IMR-90 (cell line): ENCODE measurements around the gene MYO9B. TPM values are rescaled to one million over a fixed set of nuclear protein-coding genes. Genes with fewer than 3 reads are reported as not detected.

Experiments
- ATAC-seq: fragments of 200-7000 bp; cut with Tn5 transposase; 2 replicates; pipeline ENCODE4 v1.9.1; 2020; ENCODE audit warnings: low read depth, mild to moderate bottlenecking, moderate library complexity
- BruUV-seq: library from RNA; stranded (reverse); fragments of 400-500 nt; replicated peaks from 2 replicates; lab custom pipeline; 2021; lab: Mats Ljungman, UMichigan
- CTCF ChIA-PET: fragments of 300-600 bp; formaldehyde crosslinking; extraction: SDS; loops from one replicate; lab custom pipeline; 2021; ENCODE audit warnings: antibody characterized with exemption; lab: Yijun Ruan, JAX
- POLR2A ChIA-PET: fragments of 300-600 bp; sonication (Branson Sonifier 250); formaldehyde crosslinking; loops from one replicate; lab custom pipeline; 2022; ENCODE audit warnings: antibody characterized with exemption; ENCODE audit not compliant: unreplicated experiment; lab: Charles Lee
- DNase-seq: peaks from one replicate; pipeline ENCODE4 v3.0.0; 2013
- H2AFZ ChIP-seq: replicated peaks from 2 replicates; pipeline ENCODE3; 2013; ENCODE audit warnings: low read length, mild to moderate bottlenecking; ENCODE audit not compliant: poor library complexity
- H2AK5ac ChIP-seq: 2 replicates; pipeline ENCODE4 v1.6.1; 2013; ENCODE audit warnings: low read depth, low read length, inconsistent platforms
- H2AK9ac ChIP-seq: replicated peaks from 2 replicates; pipeline ENCODE3; 2013; ENCODE audit warnings: mild to moderate bottlenecking, low read depth, low read length, moderate library complexity; ENCODE audit not compliant: poor library complexity
- H2BK120ac ChIP-seq: 2 replicates; pipeline ENCODE4 v1.6.1; 2013; ENCODE audit warnings: low read depth, low read length, inconsistent platforms
- H2BK15ac ChIP-seq: 3 replicates; pipeline ENCODE4 v1.6.1; 2013; ENCODE audit warnings: low read depth, low read length, inconsistent platforms
- H2BK20ac ChIP-seq: 2 replicates; pipeline ENCODE4 v1.6.1; 2013; ENCODE audit warnings: low read depth, mild to moderate bottlenecking, inconsistent platforms, low read length, moderate library complexity
- H2BK5ac ChIP-seq: 2 replicates; pipeline ENCODE4 v1.6.1; 2013; ENCODE audit warnings: mild to moderate bottlenecking, low read depth, low read length, inconsistent platforms; ENCODE audit not compliant: poor library complexity, severe bottlenecking
- H3K14ac ChIP-seq: replicated peaks from 2 replicates; pipeline ENCODE4 v1.6.1; 2013; ENCODE audit warnings: low read depth, low read length, inconsistent platforms
- H3K18ac ChIP-seq: 2 replicates; pipeline ENCODE4 v1.6.1; 2013; ENCODE audit warnings: low read depth, low read length, control low read depth
- H3K23ac ChIP-seq: 2 replicates; pipeline ENCODE4 v1.6.1; 2013; ENCODE audit warnings: low read depth, low read length, inconsistent platforms
- H3K27ac ChIP-seq: 2 replicates; pipeline ENCODE4 v1.5.1; 2013; ENCODE audit warnings: mild to moderate bottlenecking, control low read depth, low read length; ENCODE audit not compliant: insufficient read depth
- H3K27me3 ChIP-seq: 2 replicates; pipeline ENCODE4 v1.6.1; 2013; ENCODE audit warnings: low read length; ENCODE audit not compliant: control insufficient read depth, insufficient read depth
- H3K36me3 ChIP-seq: 2 replicates; pipeline ENCODE4 v1.6.1; 2013; ENCODE audit warnings: low read length, mixed read lengths; ENCODE audit not compliant: control insufficient read depth, insufficient read depth
- H3K4ac ChIP-seq: 2 replicates; pipeline ENCODE4 v1.6.1; 2013; ENCODE audit warnings: low read depth, low read length, inconsistent platforms
- H3K4me1 ChIP-seq: 2 replicates; pipeline ENCODE4 v1.6.1; 2013; ENCODE audit warnings: low read length, mixed read lengths; ENCODE audit not compliant: control insufficient read depth, insufficient read depth
- H3K4me2 ChIP-seq: 2 replicates; pipeline ENCODE4 v1.6.1; 2013; ENCODE audit warnings: low read depth, mild to moderate bottlenecking, control low read depth, low read length, moderate library complexity
- H3K4me3 ChIP-seq: 2 replicates; pipeline ENCODE4 v1.5.1; 2013; ENCODE audit warnings: low read depth, mild to moderate bottlenecking, control low read depth, low read length, moderate library complexity; ENCODE audit not compliant: insufficient read depth
- H3K56ac ChIP-seq: 2 replicates; pipeline ENCODE4 v1.6.1; 2013; ENCODE audit warnings: low read length, inconsistent platforms; ENCODE audit not compliant: insufficient read depth; ENCODE audit errors: extremely low read depth
- H3K79me1 ChIP-seq, 2 experiments: 2 replicates each; pipeline ENCODE4 v1.6.1; 2013; ENCODE audit warnings: low read length in 2 of 2, inconsistent platforms in 1 of 2, low read depth in 1 of 2
- H3K9ac ChIP-seq: 2 replicates; pipeline ENCODE4 v1.6.1; 2013; ENCODE audit warnings: low read depth, low read length, control low read depth
- H3K9me1 ChIP-seq: 2 replicates; pipeline ENCODE4 v1.6.1; 2013; ENCODE audit warnings: low read length, inconsistent platforms; ENCODE audit not compliant: insufficient read depth
- H3K9me3 ChIP-seq: 2 replicates; pipeline ENCODE4 v1.6.1; 2013; ENCODE audit warnings: low read length; ENCODE audit not compliant: control insufficient read depth, insufficient read depth
- H4K20me1 ChIP-seq: 2 replicates; pipeline ENCODE4 v1.6.1; 2013; ENCODE audit warnings: low read length, inconsistent platforms; ENCODE audit not compliant: insufficient read depth
- H4K5ac ChIP-seq: 2 replicates; pipeline ENCODE4 v1.6.1; 2013; ENCODE audit warnings: mild to moderate bottlenecking, low read depth, low read length, control low read depth
- H4K8ac ChIP-seq, 2 experiments: 2 replicates each; pipeline ENCODE4 v1.6.1; 2013; ENCODE audit warnings: low read depth in 2 of 2, low read length in 2 of 2, control low read depth in 1 of 2, inconsistent platforms in 1 of 2
- H4K91ac ChIP-seq: 2 replicates; pipeline ENCODE4 v1.6.1; 2013; ENCODE audit warnings: low read depth, low read length, inconsistent platforms; ENCODE audit not compliant: insufficient read depth
- CEBPB ChIP-seq: IDR thresholded peaks from 2 replicates; pipeline ENCODE4 v1.6.1; 2012; ENCODE audit warnings: low read depth, low read length, improper control_type of control experiment
- CHD1 ChIP-seq: IDR thresholded peaks from 2 replicates; pipeline ENCODE4 v1.6.1; 2012; ENCODE audit warnings: low read depth, low read length, improper control_type of control experiment
- MXI1 ChIP-seq: IDR thresholded peaks from 2 replicates; pipeline ENCODE4 v1.6.1; 2012; ENCODE audit warnings: low read depth, mild to moderate bottlenecking, low read length, moderate library complexity, borderline replicate concordance
- NFE2L2 ChIP-seq: fragments of 150-350 bp; IDR thresholded peaks from 2 replicates; pipeline ENCODE4 v1.6.1; 2016; ENCODE audit warnings: low read depth, mild to moderate bottlenecking, low read length
- RAD21 ChIP-seq: IDR thresholded peaks from 2 replicates; pipeline ENCODE4 v1.6.1; 2012; ENCODE audit warnings: low read length, improper control_type of control experiment
- RCOR1 ChIP-seq: IDR thresholded peaks from 2 replicates; pipeline ENCODE4 v1.6.1; 2012; ENCODE audit warnings: mild to moderate bottlenecking, low read length, improper control_type of control experiment; ENCODE audit not compliant: insufficient replicate concordance
- RFX5 ChIP-seq: IDR thresholded peaks from 2 replicates; pipeline ENCODE4 v1.8.0; 2012; ENCODE audit warnings: low read depth, mild to moderate bottlenecking, low read length, moderate library complexity
- SMC3 ChIP-seq: fragments of 150-350 bp; IDR thresholded peaks from 2 replicates; pipeline ENCODE4 v1.6.1; 2016; ENCODE audit warnings: low read depth, mild to moderate bottlenecking, antibody characterized with exemption, low read length, moderate library complexity
- WGBS, 2 experiments: methylation state at CpG; one replicate each; pipeline versions ENCODE4 v1.1.5 to v1.1.7; 2013; ENCODE audit warnings: missing lambda C conversion rate in 2 of 2; ENCODE audit not compliant: insufficient read length in 1 of 2; ENCODE audit errors: extremely low coverage in 2 of 2; 5-methylcytosine and 5-hydroxymethylcytosine counted together
- dilution Hi-C: fragments of 300-500 bp; cut with HindIII; formaldehyde crosslinking; loops from one replicate; pipeline ENCODE4 v1.14.3; 2018; ENCODE audit warnings: low sequenced_read_pairs; ENCODE audit not compliant: unreplicated experiment
- in situ Hi-C: fragments of 300-500 bp; cut with MboI; formaldehyde crosslinking; loops from 3 replicates; pipeline ENCODE4 v1.14.3; 2019; ENCODE audit warnings: low sequenced_read_pairs, inconsistent platforms, mixed read lengths
- intact Hi-C: fragments of 100-400 bp; cut with micrococcal nuclease; formaldehyde crosslinking; loops from 2 replicates; pipeline ENCODE4 v1.10.0; 2022
- polyA plus RNA-seq, 3 experiments: library from polyadenylated mRNA; depleted of rRNA; stranded (reverse); fragments of >200 nt; gene quantifications; 2 replicates each; pipeline ENCODE4 v1.2.3, GENCODE V29; 2012; ENCODE audit warnings: low replicate concordance in 1 of 3
- total RNA-seq: library from RNA; depleted of rRNA; stranded (reverse); fragments of >200 nt; gene quantifications from 2 replicates; pipeline ENCODE4 v1.2.3, GENCODE V29; 2012
- TF ChIP-seq, protein P1 (sequence below): fragments of 150-350 bp; IDR thresholded peaks from 2 replicates; pipeline ENCODE4 v1.6.1; 2016; ENCODE audit warnings: low read depth, mild to moderate bottlenecking, low read length, moderate library complexity, borderline replicate concordance
- TF ChIP-seq, protein P2 (sequence below): fragments of 150-350 bp; IDR thresholded peaks from 2 replicates; pipeline ENCODE4 v1.6.1; 2017; ENCODE audit warnings: mild to moderate bottlenecking, antibody characterized with exemption, low read length, low read depth

The MYO9B gene
- total and polyA plus RNA-seq, 2 of the 4 experiments (the other 2 are of a cell fraction), result 61.8 to 77.8 TPM

DNA sequence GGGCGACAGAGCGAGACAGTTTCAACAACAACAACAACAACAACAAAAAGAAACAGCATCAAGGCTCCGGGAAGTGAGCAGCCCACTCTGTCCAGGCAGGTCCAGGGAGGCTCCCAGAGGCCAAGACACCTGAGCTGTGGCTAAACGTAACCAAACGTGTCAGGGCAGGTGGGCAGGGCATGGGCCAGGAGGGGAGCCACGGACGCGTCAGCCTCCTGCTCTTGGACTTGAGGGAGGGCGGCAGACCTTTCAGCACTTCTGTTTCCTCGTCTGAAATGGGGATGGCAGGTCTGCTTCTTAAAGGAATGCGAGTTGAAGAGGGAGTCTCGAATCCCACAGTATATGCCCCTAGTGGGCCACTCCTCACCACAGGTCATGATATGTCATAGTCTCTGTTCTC lies 53.8 kb downstream of the MYO9B start:
- ChIA-PET CTCF (no interaction called here), POLR2A (no interaction called here)
- Histone ChIP-seq H4K5ac (no peak overlapping the region), H2AK5ac (no peak overlapping the region), H2BK15ac (no peak overlapping the region), H3K36me3 (peaks cover 16% of the 10 kb centered on the region), H3K9ac (no peak overlapping the region), H3K4me1 (peaks cover 13% of the 10 kb centered on the region), H3K18ac (no peak overlapping the region), H3K4me3 (no peak overlapping the region), H2BK120ac (no peak overlapping the region), H4K20me1 (peaks cover 28% of the 10 kb centered on the region), H3K56ac (no peak overlapping the region), H3K14ac (no peak overlapping the region), H4K91ac (no peak overlapping the region), H3K27me3 (no peaks in the 10 kb centered on the region), H3K23ac (no peak overlapping the region), H3K27ac (no peak overlapping the region), H4K8ac (no peak overlapping the region), H3K4ac (no peak overlapping the region), H2AK9ac (no peak overlapping the region), H2BK5ac (no peak overlapping the region), H3K9me1 (peaks cover 12% of the 10 kb centered on the region), H3K9me3 (no peaks in the 10 kb centered on the region), H3K79me1 (peaks cover 15 to 75% of the 10 kb centered on the region in 2 experiments; a peak in 3 of 4 replicates), H3K4me2 (no peak overlapping the region), H2BK20ac (no peak overlapping the region), H2AFZ (no peak overlapping the region)
- DNase-seq, result no peak
- in situ Hi-C loops (no loop called here), dilution Hi-C loops (no loop called here), intact Hi-C loops (no loop called here)
- ATAC-seq, result no peak
- WGBS, 2 experiments, result 100% methylated on average over 1 of the region's 12 CpGs; no CpG with 5 or more reads in 1 of the 2 experiments
- TF ChIP-seq, protein P1, sequence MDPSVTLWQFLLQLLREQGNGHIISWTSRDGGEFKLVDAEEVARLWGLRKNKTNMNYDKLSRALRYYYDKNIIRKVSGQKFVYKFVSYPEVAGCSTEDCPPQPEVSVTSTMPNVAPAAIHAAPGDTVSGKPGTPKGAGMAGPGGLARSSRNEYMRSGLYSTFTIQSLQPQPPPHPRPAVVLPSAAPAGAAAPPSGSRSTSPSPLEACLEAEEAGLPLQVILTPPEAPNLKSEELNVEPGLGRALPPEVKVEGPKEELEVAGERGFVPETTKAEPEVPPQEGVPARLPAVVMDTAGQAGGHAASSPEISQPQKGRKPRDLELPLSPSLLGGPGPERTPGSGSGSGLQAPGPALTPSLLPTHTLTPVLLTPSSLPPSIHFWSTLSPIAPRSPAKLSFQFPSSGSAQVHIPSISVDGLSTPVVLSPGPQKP, result no peak
- no peak for TF ChIP-seq CEBPB
- no peak for TF ChIP-seq NFE2L2
- TF ChIP-seq, protein P2, sequence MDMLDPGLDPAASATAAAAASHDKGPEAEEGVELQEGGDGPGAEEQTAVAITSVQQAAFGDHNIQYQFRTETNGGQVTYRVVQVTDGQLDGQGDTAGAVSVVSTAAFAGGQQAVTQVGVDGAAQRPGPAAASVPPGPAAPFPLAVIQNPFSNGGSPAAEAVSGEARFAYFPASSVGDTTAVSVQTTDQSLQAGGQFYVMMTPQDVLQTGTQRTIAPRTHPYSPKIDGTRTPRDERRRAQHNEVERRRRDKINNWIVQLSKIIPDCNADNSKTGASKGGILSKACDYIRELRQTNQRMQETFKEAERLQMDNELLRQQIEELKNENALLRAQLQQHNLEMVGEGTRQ, result no peak
- TF ChIP-seq RAD21, result no peak
- no peak for TF ChIP-seq SMC3
- no peak for TF ChIP-seq RCOR1
- TF ChIP-seq MXI1, result no peak
- no peak for TF ChIP-seq RFX5
- TF ChIP-seq CHD1, result no peak
- no TSS peak for BruUV-seq
